ENCODE measurements around the gene EMC6.

GRCh38 chr17:3678821-3679530 lies 10.4 kb downstream of the EMC6 start:
- TF ChIP-seq CTCF (IDR thresholded peaks at IDR 0.05; ENCODE audit: poor library complexity) (no peak), EZH2phosphoT487 (IDR thresholded peaks at IDR 0.05; ENCODE audit: low read depth, severe bottlenecking, unreplicated experiment) (no peak)

Measured in hepatocyte (in vitro differentiated cells).